BE2C (cell line): Measurements from ENCODE around the gene LRRC32.

Experiments
- DNase-seq: peaks from one replicate; pipeline ENCODE4 v3.0.0-alpha.2; 2020
- H3K27me3 ChIP-seq: fragments of 250-450 bp; sonication (Bioruptor Pico); 2 replicates; pipeline ENCODE4 v1.5.1; 2020; ENCODE audit warnings: mild to moderate bottlenecking
- H3K36me3 ChIP-seq: fragments of 250-450 bp; sonication (Bioruptor Pico); 2 replicates; pipeline ENCODE4 v1.5.1; 2020; ENCODE audit warnings: mild to moderate bottlenecking
- H3K4me1 ChIP-seq: fragments of 250-450 bp; sonication (Bioruptor Pico); 2 replicates; pipeline ENCODE4 v1.5.1; 2020
- H3K4me3 ChIP-seq: 2 replicates; pipeline ENCODE4 v1.5.1; 2011; ENCODE audit warnings: low read depth, low read length
- H3K9me3 ChIP-seq: fragments of 250-450 bp; sonication (Bioruptor Pico); 2 replicates; pipeline ENCODE4 v1.5.1; 2020
- TF ChIP-seq, protein P1 (sequence below): IDR thresholded peaks from 2 replicates; pipeline ENCODE4 v1.5.1; 2012; ENCODE audit warnings: mild to moderate bottlenecking, low read depth, low read length

LRRC32 gene

DNA sequence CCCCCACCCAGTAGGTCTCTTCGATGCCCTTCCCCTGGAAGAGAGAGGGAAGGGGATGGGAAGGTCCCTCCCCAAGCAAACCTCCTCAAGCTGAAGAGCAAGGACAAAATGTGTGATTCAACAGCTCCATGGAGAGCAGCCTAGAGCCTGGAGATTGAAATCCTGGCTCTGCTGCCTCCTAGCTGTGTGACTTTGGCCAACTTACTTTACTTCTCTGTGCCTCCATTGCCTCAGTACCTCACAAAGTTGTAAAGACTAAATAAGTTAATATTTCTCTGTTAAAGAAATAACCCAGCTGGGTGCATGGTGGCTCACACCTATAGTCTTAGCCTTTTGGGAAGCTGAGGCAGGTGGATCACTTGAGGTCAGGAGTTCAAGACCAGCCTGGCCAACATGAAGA, 21.1 kb upstream of the LRRC32 start:
- H3K36me3 ChIP-seq: no peaks in the 10 kb centered on the region
- TF ChIP-seq, protein P1, sequence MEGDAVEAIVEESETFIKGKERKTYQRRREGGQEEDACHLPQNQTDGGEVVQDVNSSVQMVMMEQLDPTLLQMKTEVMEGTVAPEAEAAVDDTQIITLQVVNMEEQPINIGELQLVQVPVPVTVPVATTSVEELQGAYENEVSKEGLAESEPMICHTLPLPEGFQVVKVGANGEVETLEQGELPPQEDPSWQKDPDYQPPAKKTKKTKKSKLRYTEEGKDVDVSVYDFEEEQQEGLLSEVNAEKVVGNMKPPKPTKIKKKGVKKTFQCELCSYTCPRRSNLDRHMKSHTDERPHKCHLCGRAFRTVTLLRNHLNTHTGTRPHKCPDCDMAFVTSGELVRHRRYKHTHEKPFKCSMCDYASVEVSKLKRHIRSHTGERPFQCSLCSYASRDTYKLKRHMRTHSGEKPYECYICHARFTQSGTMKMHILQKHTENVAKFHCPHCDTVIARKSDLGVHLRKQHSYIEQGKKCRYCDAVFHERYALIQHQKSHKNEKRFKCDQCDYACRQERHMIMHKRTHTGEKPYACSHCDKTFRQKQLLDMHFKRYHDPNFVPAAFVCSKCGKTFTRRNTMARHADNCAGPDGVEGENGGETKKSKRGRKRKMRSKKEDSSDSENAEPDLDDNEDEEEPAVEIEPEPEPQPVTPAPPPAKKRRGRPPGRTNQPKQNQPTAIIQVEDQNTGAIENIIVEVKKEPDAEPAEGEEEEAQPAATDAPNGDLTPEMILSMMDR: no peak
- H3K4me1 ChIP-seq: no peaks in the 10 kb centered on the region
- DNase-seq: no peak
- no peaks in the 10 kb centered on the region for H3K27me3 ChIP-seq
- H3K4me3 ChIP-seq: no peak overlapping the region
- no peaks in the 10 kb centered on the region for H3K9me3 ChIP-seq

- no peaks in the 10 kb centered on the region for H3K36me3 ChIP-seq
- TF ChIP-seq, protein P1: no peak
- H3K9me3 ChIP-seq: no peaks in the 10 kb centered on the region
- no peaks in the 10 kb centered on the region for H3K4me1 ChIP-seq
- no peak overlapping the region for H3K4me3 ChIP-seq
- no peak for DNase-seq
- H3K27me3 ChIP-seq: no peaks in the 10 kb centered on the region
Measured at GRCh38 chr11:76690736-76691135, 20.2 kb upstream of the LRRC32 start.

GRCh38 chr11:76689313-76690260, 19.0 kb upstream of the LRRC32 start:
- Histone ChIP-seq H3K4me1 (no peaks in the 10 kb centered on the region), H3K36me3 (no peaks in the 10 kb centered on the region), H3K9me3 (no peaks in the 10 kb centered on the region), H3K27me3 (no peaks in the 10 kb centered on the region), H3K4me3 (no peak overlapping the region)
- DNase-seq: no peak
- TF ChIP-seq, protein P1: no peak

GRCh38 chr11:76688146-76688545, 17.6 kb upstream of the LRRC32 start:
- Histone ChIP-seq H3K4me3 (no peak overlapping the region), H3K27me3 (no peaks in the 10 kb centered on the region), H3K4me1 (no peaks in the 10 kb centered on the region), H3K9me3 (no peaks in the 10 kb centered on the region), H3K36me3 (no peaks in the 10 kb centered on the region)
- TF ChIP-seq, protein P1: no peak
- DNase-seq: no peak

DNA sequence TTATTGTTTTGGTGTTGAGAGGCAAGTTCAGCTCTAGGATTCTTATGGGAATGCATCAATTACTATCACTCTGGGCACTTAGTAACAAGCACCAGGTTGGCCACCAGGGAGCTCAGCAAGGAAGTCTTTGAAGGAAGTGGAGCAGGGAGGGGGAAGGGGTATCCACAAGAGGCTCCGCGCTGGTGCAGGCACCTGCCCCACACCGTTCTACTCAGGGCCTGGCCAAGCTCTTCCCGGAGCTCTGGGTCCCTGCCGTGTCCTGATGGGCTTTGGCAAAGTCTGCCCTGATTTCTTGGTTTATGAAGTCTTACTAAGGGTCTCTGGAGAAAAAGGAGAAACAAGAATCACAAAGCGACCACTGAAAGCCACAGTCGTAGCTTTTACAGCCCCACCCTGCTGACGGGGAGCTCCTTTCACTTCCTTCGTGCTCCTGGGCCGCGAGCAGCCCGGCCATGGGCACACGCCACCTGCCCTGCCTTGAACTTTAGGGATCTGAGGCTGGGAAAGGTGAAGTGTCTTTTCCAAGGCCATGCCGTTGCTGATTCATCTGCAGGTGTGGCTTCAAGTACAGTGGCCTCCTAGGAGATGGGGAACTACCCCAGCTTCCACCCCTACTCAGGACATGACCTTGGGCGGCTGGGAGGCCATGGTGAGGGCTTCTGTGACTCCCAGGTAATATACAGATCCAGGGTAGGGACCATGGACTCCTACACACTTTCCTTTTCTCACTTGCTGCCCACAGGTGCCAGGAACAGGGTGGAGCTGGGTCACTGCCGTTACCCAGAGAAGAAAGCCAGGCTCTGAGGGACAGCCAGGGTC, 15.9 kb upstream of the LRRC32 start:
- H3K36me3 ChIP-seq: no peaks in the 10 kb centered on the region
- H3K4me3 ChIP-seq: no peak overlapping the region
- H3K27me3 ChIP-seq: no peaks in the 10 kb centered on the region
- DNase-seq: no peak
- H3K9me3 ChIP-seq: no peaks in the 10 kb centered on the region
- TF ChIP-seq, protein P1: no peak
- no peaks in the 10 kb centered on the region for H3K4me1 ChIP-seq
